OCI-LY3 (cell line): ENCODE data around the gene NDUFA7.
A peak's percentile ranks its signal among the peaks of the same experiment; 100 is the strongest.

Source experiments
- H2AFZ ChIP-seq: fragments of 200-600, 300-600 bp; shearing (Covaris generic); 2 replicates; pipeline ENCODE4 v1.6.0; 2014; ENCODE audit warnings: antibody characterized with exemption, low read depth, low read length
- H3K27ac ChIP-seq: fragments of 200-600, 300-600 bp; sonication (generic); 2 replicates; pipeline ENCODE4 v1.5.1; 2014; ENCODE audit warnings: mild to moderate bottlenecking, low read length, moderate library complexity, mixed read lengths
- H3K27me3 ChIP-seq: fragments of 200-600, 300-600 bp; sonication (generic); 2 replicates; pipeline ENCODE4 v1.6.1; 2014; ENCODE audit warnings: low read depth, low read length, mixed read lengths
- H3K36me3 ChIP-seq: fragments of 200-600, 300-600 bp; sonication (generic); replicated peaks from 2 replicates; pipeline ENCODE3; 2014; ENCODE audit warnings: low read depth, low read length, mixed read lengths
- H3K4me1 ChIP-seq: fragments of 300-600, 200-600 bp; sonication (generic); 2 replicates; pipeline ENCODE4 v1.6.1; 2014; ENCODE audit warnings: low read length, mixed read lengths
- H3K4me2 ChIP-seq: fragments of 200-600, 300-600 bp; sonication (generic); 2 replicates; pipeline ENCODE4 v1.6.1; 2014; ENCODE audit warnings: low read length, mixed read lengths
- H3K4me3 ChIP-seq: fragments of 300-600, 200-600 bp; sonication (generic); 2 replicates; pipeline ENCODE4 v1.5.1; 2014; ENCODE audit warnings: antibody characterized with exemption, mild to moderate bottlenecking, low read length, moderate library complexity
- H3K79me2 ChIP-seq: fragments of 300-600, 200-600 bp; shearing (Covaris generic); 2 replicates; pipeline ENCODE4 v1.6.1; 2014; ENCODE audit warnings: mild to moderate bottlenecking, low read length, mixed read lengths
- H3K9ac ChIP-seq: fragments of 300-600, 200-600 bp; shearing (Covaris generic); 2 replicates; pipeline ENCODE4 v1.6.0; 2014; ENCODE audit warnings: mild to moderate bottlenecking, low read length, moderate library complexity
- H3K9me3 ChIP-seq: fragments of 200-600, 300-600 bp; shearing (Covaris generic); 2 replicates; pipeline ENCODE4 v1.6.1; 2014; ENCODE audit warnings: low read length, mixed read lengths; ENCODE audit not compliant: insufficient read depth
- H4K20me1 ChIP-seq: fragments of 200-600, 300-600 bp; sonication (generic); 2 replicates; pipeline ENCODE4 v1.6.1; 2016; ENCODE audit warnings: low read length, mixed read lengths; ENCODE audit not compliant: insufficient read depth
- EZH2phosphoT487 ChIP-seq: fragments of 200-600 bp; shearing (Covaris generic); IDR thresholded peaks from 2 replicates; pipeline ENCODE4 v1.6.1; 2018; ENCODE audit warnings: antibody characterized with exemption, mixed run types, low read depth
- TF ChIP-seq, protein P1 (sequence below): fragments of 200-600, 300-600 bp; sonication (generic); IDR thresholded peaks from 2 replicates; pipeline ENCODE4 v1.5.1; 2014; ENCODE audit warnings: antibody characterized with exemption, low read length, low read depth

The NDUFA7 gene

DNA sequence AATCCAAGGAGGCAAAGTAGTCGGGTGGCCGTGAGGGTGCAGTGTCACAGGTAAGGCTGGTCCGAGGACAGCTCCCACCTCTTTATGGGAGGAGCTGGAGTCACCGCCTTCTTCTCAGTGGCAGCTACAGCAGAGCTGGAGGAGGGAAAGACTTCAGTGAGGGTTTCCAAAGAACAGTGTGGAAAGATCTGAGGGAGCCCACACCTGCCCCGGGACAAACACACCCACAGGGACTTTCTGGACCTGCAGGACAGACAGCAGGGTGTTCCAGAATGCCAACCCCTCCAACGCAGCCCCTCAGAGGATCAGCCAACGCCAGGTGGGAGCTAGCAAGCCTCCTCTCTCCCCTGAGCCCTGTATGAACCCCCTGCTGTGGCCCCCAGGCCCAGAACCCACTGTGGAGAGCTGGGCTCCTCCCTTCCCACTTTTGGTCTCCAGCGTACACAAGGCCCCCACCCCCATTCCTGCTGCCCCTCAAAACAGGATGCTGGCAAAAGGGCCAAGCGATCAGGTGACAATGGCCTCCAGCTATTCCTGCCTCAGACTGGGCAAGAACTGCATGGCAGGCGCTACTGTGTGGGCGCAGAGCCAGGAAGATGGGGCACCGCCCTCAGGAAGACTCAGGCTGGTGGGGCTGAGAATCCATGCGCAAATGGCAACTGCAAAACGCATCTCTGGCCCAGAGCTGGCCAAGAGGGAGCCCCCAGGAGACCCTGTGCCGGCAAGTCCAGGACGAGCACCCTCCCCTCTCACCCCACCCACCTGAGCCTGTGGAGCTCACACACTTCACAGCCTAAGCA is 9.5 kb downstream of the NDUFA7 start:
- Histone ChIP-seq H3K27ac (no peak overlapping the region), H3K79me2 (peaks cover 15% of the 10 kb centered on the region), H2AFZ (no peak overlapping the region), H3K4me3 (no peak overlapping the region), H3K4me1 (peaks cover 14% of the 10 kb centered on the region), H3K36me3 (peaks cover 35% of the 10 kb centered on the region), H3K4me2 (no peak overlapping the region), H4K20me1 (no peaks in the 10 kb centered on the region), H3K9ac (no peak overlapping the region), H3K27me3 (no peaks in the 10 kb centered on the region), H3K9me3 (no peaks in the 10 kb centered on the region)
- TF ChIP-seq EZH2phosphoT487 = no peak
- TF ChIP-seq, protein P1, sequence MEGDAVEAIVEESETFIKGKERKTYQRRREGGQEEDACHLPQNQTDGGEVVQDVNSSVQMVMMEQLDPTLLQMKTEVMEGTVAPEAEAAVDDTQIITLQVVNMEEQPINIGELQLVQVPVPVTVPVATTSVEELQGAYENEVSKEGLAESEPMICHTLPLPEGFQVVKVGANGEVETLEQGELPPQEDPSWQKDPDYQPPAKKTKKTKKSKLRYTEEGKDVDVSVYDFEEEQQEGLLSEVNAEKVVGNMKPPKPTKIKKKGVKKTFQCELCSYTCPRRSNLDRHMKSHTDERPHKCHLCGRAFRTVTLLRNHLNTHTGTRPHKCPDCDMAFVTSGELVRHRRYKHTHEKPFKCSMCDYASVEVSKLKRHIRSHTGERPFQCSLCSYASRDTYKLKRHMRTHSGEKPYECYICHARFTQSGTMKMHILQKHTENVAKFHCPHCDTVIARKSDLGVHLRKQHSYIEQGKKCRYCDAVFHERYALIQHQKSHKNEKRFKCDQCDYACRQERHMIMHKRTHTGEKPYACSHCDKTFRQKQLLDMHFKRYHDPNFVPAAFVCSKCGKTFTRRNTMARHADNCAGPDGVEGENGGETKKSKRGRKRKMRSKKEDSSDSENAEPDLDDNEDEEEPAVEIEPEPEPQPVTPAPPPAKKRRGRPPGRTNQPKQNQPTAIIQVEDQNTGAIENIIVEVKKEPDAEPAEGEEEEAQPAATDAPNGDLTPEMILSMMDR = no peak

DNA sequence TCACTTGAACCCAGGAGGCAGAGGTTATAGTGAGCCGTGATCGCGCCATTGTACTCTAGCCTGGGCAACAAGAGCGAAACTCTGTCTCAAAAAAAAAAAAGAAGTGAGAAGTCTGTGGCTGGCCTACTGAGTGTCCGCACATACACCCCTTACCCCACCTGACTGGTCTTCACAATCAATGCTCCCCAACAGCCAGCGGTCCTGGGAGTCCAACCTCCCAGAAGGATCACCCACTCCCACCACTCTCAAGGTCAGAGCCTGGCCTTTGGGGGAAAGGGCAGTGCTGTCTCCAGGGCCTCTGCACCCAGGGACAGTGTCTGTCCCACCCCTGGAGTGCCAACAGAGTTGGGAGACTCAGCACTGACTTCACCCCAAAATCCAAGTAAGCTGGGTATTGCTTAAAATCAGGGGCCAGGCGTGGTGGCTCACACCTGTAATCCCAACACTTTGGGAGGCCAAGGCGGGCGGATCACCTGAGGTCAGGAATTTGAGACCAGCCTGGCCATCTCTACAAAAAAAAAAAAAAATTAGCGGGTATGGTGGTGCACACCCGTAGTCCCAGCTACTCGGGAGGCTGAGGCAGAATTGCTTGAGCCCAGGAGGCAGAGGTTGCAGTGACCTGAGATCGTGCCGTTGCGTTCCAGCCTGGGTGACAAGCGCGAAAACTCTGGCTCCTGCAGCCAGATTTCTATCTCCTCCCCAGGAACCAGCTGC is 10.7 kb downstream of the NDUFA7 start:
- no peaks in the 10 kb centered on the region for H4K20me1 ChIP-seq
- H3K4me1 ChIP-seq = peaks cover 17% of the 10 kb centered on the region
- H3K27ac ChIP-seq = no peak overlapping the region
- H3K27me3 ChIP-seq = no peaks in the 10 kb centered on the region
- no peak overlapping the region for H3K4me3 ChIP-seq
- TF ChIP-seq, protein P1 = no peak
- TF ChIP-seq EZH2phosphoT487 = no peak
- no peaks in the 10 kb centered on the region for H3K9me3 ChIP-seq
- peaks cover 27% of the 10 kb centered on the region for H3K79me2 ChIP-seq
- H3K9ac ChIP-seq = no peak overlapping the region
- no peak overlapping the region for H3K4me2 ChIP-seq
- no peak overlapping the region for H2AFZ ChIP-seq
- peaks cover 34% of the 10 kb centered on the region for H3K36me3 ChIP-seq

DNA sequence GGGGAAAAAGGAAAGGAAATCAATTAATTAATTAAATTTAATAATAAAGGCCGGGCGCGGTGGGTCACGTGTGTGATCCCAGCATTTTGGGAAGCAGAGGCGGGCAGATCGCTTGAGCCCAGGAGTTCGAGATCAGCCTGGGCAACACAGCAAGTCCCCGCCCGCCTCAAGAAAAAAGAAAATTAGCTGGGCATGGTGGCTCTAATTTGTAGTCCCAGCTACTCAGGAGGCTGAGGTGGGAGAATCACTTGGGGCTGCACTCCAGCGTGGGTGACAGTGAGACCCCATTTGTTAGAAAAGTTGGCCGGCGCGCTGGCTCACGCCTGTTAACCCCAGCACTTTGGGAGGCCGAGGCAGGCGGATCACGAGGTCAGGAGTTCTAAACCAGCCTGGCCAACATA is 12.3 kb downstream of the NDUFA7 start:
- no peaks in the 10 kb centered on the region for H3K27me3 ChIP-seq
- no peak overlapping the region for H3K9ac ChIP-seq
- H3K27ac ChIP-seq = no peak overlapping the region
- H3K4me2 ChIP-seq = peak overlapping the region; percentile 81
- peaks cover 36% of the 10 kb centered on the region for H3K79me2 ChIP-seq
- H3K4me3 ChIP-seq = peak overlapping the region; percentile 82
- H3K36me3 ChIP-seq = peaks cover 43% of the 10 kb centered on the region
- no peak overlapping the region for H2AFZ ChIP-seq
- no peaks in the 10 kb centered on the region for H4K20me1 ChIP-seq
- H3K4me1 ChIP-seq = peaks cover 17% of the 10 kb centered on the region
- TF ChIP-seq EZH2phosphoT487 = no peak
- TF ChIP-seq, protein P1 = no peak
- no peaks in the 10 kb centered on the region for H3K9me3 ChIP-seq
